ENCODE measurements around the gene CDH23. TPM values are rescaled to one million over a fixed set of nuclear protein-coding genes. Genes with fewer than 3 reads are reported as not detected.

CDH23 gene
- total RNA-seq, 2 donors from 2014 or later = 3.9 to 4.4 TPM

- H3K4me3 ChIP-seq = no peak overlapping the region
- DNase-seq (ENCODE audit: low spot score) = no peak
- H3K4me1 ChIP-seq = peaks cover 0 to 83% of the 10 kb centered on the region in 2 donors
- H3K36me3 ChIP-seq = peaks cover 16% of the 10 kb centered on the region
- no peaks in the 10 kb centered on the region for H3K27me3 ChIP-seq
- H3K9me3 ChIP-seq = no peaks in the 10 kb centered on the region
- TF ChIP-seq CTCF (IDR thresholded peaks at IDR 0.05) = no peak
- H3K27ac ChIP-seq = peak overlapping the region in 1 of 2 donors; percentile 3
Observed at GRCh38 chr10:71763352-71764127, 366.8 kb downstream of the CDH23 start.

DNA sequence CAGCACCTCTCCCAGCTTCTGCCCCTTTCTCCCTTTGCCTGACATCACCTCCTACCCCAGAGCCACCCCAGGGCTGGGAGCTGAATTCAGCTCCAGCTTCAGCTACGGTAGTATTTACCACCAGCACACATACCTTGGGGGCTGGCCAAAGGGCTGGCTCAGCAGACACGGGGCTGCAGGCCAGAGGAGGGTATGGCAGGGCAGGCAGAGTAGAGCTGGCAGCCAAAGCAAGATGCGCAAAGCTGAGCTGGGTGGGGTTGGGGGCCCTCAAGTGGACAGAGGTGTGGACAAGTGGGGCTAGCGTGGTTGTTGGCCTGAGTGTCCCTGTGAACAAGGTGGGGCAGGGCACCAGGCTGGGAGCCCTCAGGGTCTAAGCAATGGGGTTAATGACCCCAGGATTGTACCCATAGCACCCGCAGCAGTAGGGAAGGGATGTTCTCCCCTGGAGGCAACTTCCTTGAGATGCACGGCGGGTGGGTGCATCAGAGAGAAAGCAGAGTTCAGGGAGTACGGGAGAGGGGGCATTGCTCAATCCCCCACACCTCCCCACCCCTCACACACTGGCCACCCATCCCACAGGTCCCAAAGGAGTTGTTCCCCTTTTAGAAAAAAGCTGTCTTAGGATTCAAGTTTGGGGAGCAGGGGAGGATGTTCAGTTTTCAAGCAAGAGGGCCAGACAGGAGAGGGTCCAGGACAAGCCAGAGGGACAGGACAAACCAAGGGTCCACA is 368.6 kb downstream of the CDH23 start:
- H3K27me3 ChIP-seq = no peaks in the 10 kb centered on the region
- DNase-seq (ENCODE audit: low spot score) = no peak
- H3K9me3 ChIP-seq = no peaks in the 10 kb centered on the region
- H3K36me3 ChIP-seq = peaks cover 15% of the 10 kb centered on the region
- H3K4me1 ChIP-seq = peaks cover 0 to 100% of the 10 kb centered on the region in 2 donors
- H3K4me3 ChIP-seq = no peak overlapping the region
- TF ChIP-seq CTCF (IDR thresholded peaks at IDR 0.05) = no peak
- peak overlapping the region; percentile 91 to 93 for H3K27ac ChIP-seq

GRCh38 chr10:71765906-71766716 is 369.4 kb downstream of the CDH23 start:
- DNase-seq (ENCODE audit: low spot score) = no peak
- Histone ChIP-seq H3K9me3 (no peaks in the 10 kb centered on the region), H3K36me3 (peaks cover 9% of the 10 kb centered on the region), H3K27me3 (no peaks in the 10 kb centered on the region), H3K4me1 (peaks cover under 1 to 100% of the 10 kb centered on the region in 2 donors), H3K4me3 (no peak overlapping the region), H3K27ac (peak overlapping the region; percentile 91 to 93)
- no peak for TF ChIP-seq CTCF (IDR thresholded peaks at IDR 0.05)

GRCh38 chr10:71766717-71767419 is 370.1 kb downstream of the CDH23 start:
- H3K4me3 ChIP-seq = peak overlapping the region in 1 of 2 donors; percentile 19

More at GRCh38 chr10:71766717-71767419, 370.1 kb downstream of the CDH23 start:
- Histone ChIP-seq H3K27ac (peak overlapping the region; percentile 91 to 93), H3K36me3 (peaks cover 2% of the 10 kb centered on the region), H3K9me3 (no peaks in the 10 kb centered on the region), H3K4me1 (peaks cover 3 to 100% of the 10 kb centered on the region in 2 donors), H3K27me3 (no peaks in the 10 kb centered on the region)
- peak; percentile 94 for DNase-seq (ENCODE audit: low spot score)
- TF ChIP-seq CTCF (IDR thresholded peaks at IDR 0.05) = no peak

Data from right atrium auricular region (tissue), 2 donors.